GM19238 (cell line): Measurements from ENCODE around the gene ZNF557.

ENCODE experiments used
- DNase-seq: peaks from one replicate; pipeline ENCODE4 v3.0.0; 2011; ENCODE audit warnings: low spot score; ENCODE audit not compliant: insufficient read length

Gene ZNF557

GRCh38 chr19:7074705-7075282 lies 5.3 kb downstream of the ZNF557 start:
- DNase-seq = no peak

GRCh38 chr19:7076151-7076550 lies 6.6 kb downstream of the ZNF557 start:
- no peak for DNase-seq

- no peak for DNase-seq
Measured at GRCh38 chr19:7078008-7078407, 8.5 kb downstream of the ZNF557 start.

GRCh38 chr19:7083076-7083956 lies 13.8 kb downstream of the ZNF557 start:
- no peak for DNase-seq

GRCh38 chr19:7088999-7089398 lies 19.5 kb downstream of the ZNF557 start:
- no peak for DNase-seq

- DNase-seq = no peak
Measured at GRCh38 chr19:7098096-7098495, 28.6 kb downstream of the ZNF557 start.

- peak; percentile 76 for DNase-seq
Measured at GRCh38 chr19:7098701-7099596, 29.4 kb downstream of the ZNF557 start.

GRCh38 chr19:7099597-7099921 lies 30.1 kb downstream of the ZNF557 start:
- DNase-seq = no peak

GRCh38 chr19:7101498-7102253 lies 32.2 kb downstream of the ZNF557 start:
- no peak for DNase-seq

GRCh38 chr19:7104747-7105447 lies 35.4 kb downstream of the ZNF557 start:
- peak; percentile 15 for DNase-seq

- no peak for DNase-seq
Measured at GRCh38 chr19:7106711-7107657, 37.5 kb downstream of the ZNF557 start.

GRCh38 chr19:7109678-7110289 lies 40.3 kb downstream of the ZNF557 start:
- no peak for DNase-seq

GRCh38 chr19:7112675-7113074 lies 43.2 kb downstream of the ZNF557 start:
- DNase-seq = no peak

- DNase-seq = no peak
Measured at GRCh38 chr19:7113233-7113632, 43.7 kb downstream of the ZNF557 start.

- DNase-seq = no peak
Measured at GRCh38 chr19:7115721-7116120, 46.2 kb downstream of the ZNF557 start.

GRCh38 chr19:7117248-7117647 lies 47.7 kb downstream of the ZNF557 start:
- DNase-seq = no peak

- DNase-seq = no peak
Measured at GRCh38 chr19:7119582-7119981, 50.1 kb downstream of the ZNF557 start.

- no peak for DNase-seq
Measured at GRCh38 chr19:7120499-7120898, 51.0 kb downstream of the ZNF557 start.

GRCh38 chr19:7122701-7123100 lies 53.2 kb downstream of the ZNF557 start:
- no peak for DNase-seq
